H1 (cell line): ENCODE measurements around the gene PEX16. TPM values are rescaled to one million over a fixed set of nuclear protein-coding genes. Genes with fewer than 3 reads are reported as not detected.

ENCODE experiments used
- CTCF ChIA-PET: fragments of 300-600 bp; sonication (Branson Sonifier 250); formaldehyde crosslinking; loops from one replicate; lab custom pipeline; 2021; ENCODE audit not compliant: partially characterized antibody; lab: Charles Lee
- POLR2A ChIA-PET: fragments of 300-600 bp; sonication (Branson Sonifier 250); formaldehyde crosslinking; loops from one replicate; lab custom pipeline; 2021; ENCODE audit warnings: inconsistent platforms; ENCODE audit not compliant: partially characterized antibody; lab: Charles Lee
- DNase-seq, 2 experiments: peaks; one replicate each; pipeline versions ENCODE4 v3.0.0 to v3.0.0-alpha.2; 2010 to 2022; ENCODE audit warnings: low spot score in 2 of 2, low read depth in 1 of 2, mixed read lengths in 1 of 2
- FAIRE-seq: peaks from 2 replicates; lab custom pipeline; 2011; peaks lifted over from hg19 to GRCh38; lab: Jason Lieb, UNC
- H2AFZ ChIP-seq: 2 replicates; pipeline ENCODE4 v1.8.1; 2012; ENCODE audit warnings: low read length, inconsistent platforms
- H2AK5ac ChIP-seq: 2 replicates; pipeline ENCODE4 v1.6.1; 2013; ENCODE audit warnings: low read depth, low read length
- H2BK120ac ChIP-seq: replicated peaks from 2 replicates; pipeline ENCODE3; 2013; ENCODE audit warnings: low read depth, low read length, inconsistent platforms
- H2BK12ac ChIP-seq: 2 replicates; pipeline ENCODE4 v1.6.1; 2013; ENCODE audit warnings: low read depth, low read length
- H2BK15ac ChIP-seq: 2 replicates; pipeline ENCODE4 v1.6.1; 2013; ENCODE audit warnings: low read length
- H2BK20ac ChIP-seq: 2 replicates; pipeline ENCODE4 v1.6.1; 2013; ENCODE audit warnings: low read length
- H2BK5ac ChIP-seq: 2 replicates; pipeline ENCODE4 v1.6.1; 2013; ENCODE audit warnings: low read depth, low read length
- H3K14ac ChIP-seq: 2 replicates; pipeline ENCODE4 v1.6.1; 2013; ENCODE audit warnings: inconsistent platforms; ENCODE audit not compliant: insufficient read length
- H3K18ac ChIP-seq: 2 replicates; pipeline ENCODE4 v1.6.1; 2013; ENCODE audit warnings: low read length; ENCODE audit errors: extremely low read depth
- H3K23ac ChIP-seq: 2 replicates; pipeline ENCODE4 v1.6.1; 2013; ENCODE audit warnings: inconsistent platforms; ENCODE audit not compliant: insufficient read length
- H3K23me2 ChIP-seq: 2 replicates; pipeline ENCODE4 v1.6.1; 2013; ENCODE audit warnings: low read depth, low read length
- H3K27ac ChIP-seq: 2 replicates; pipeline ENCODE4 v1.6.1; 2011; ENCODE audit warnings: low read depth, low read length, inconsistent platforms
- H3K27me3 ChIP-seq, 4 experiments: replicated peaks in 1 of 4; 1 replicate in 1 of 4; 2 replicates in 3 of 4; pipeline versions ENCODE4 v1.6.1 to v1.8.1; 2011 to 2013; ENCODE audit warnings: low read length in 3 of 4, mild to moderate bottlenecking in 3 of 4, inconsistent platforms in 2 of 4, mixed read lengths in 2 of 4, moderate library complexity in 1 of 4; ENCODE audit not compliant: control insufficient read depth in 3 of 4, insufficient read depth in 3 of 4; ENCODE audit errors: extremely low read depth in 1 of 4
- H3K36me3 ChIP-seq, 4 experiments: 2 replicates each; pipeline versions ENCODE4 v1.6.1 to v1.8.1; 2011 to 2013; ENCODE audit warnings: mild to moderate bottlenecking in 4 of 4, low read length in 3 of 4, moderate library complexity in 2 of 4, control low read depth in 1 of 4, inconsistent platforms in 1 of 4; ENCODE audit not compliant: insufficient read depth in 4 of 4, control insufficient read depth in 2 of 4
- H3K4ac ChIP-seq: replicated peaks from 2 replicates; pipeline ENCODE3; 2013; ENCODE audit warnings: low read length, low read depth, mixed read lengths, inconsistent platforms; ENCODE audit not compliant: insufficient read length
- H3K4me1 ChIP-seq, 4 experiments: replicated peaks in 1 of 4; 1 replicate in 1 of 4; 2 replicates in 3 of 4; pipeline versions ENCODE4 v1.6.1 to v1.8.1; 2011 to 2013; ENCODE audit warnings: low read length in 3 of 4, inconsistent platforms in 2 of 4, mixed read lengths in 1 of 4; ENCODE audit not compliant: insufficient read depth in 4 of 4, control insufficient read depth in 3 of 4
- H3K4me2 ChIP-seq, 2 experiments: 2 replicates each; pipeline versions ENCODE4 v1.6.1 to v1.8.1; 2011 to 2013; ENCODE audit warnings: low read depth in 2 of 2, low read length in 2 of 2, control low read depth in 1 of 2, inconsistent platforms in 1 of 2, mild to moderate bottlenecking in 1 of 2; ENCODE audit not compliant: insufficient read depth in 1 of 2
- H3K4me3 ChIP-seq, 4 experiments: fragments of 200-600, 300-600 bp in 1 of 4; sonication (generic), shearing (Covaris generic), sonication (Bioruptor Twin) in 1 of 4; 2 replicates each; pipeline versions ENCODE4 v1.5.1 to v1.8.1; 2011 to 2016; ENCODE audit warnings: low read length in 4 of 4, low read depth in 3 of 4, control low read depth in 2 of 4, inconsistent platforms in 2 of 4, mild to moderate bottlenecking in 2 of 4, mixed read lengths in 1 of 4, moderate library complexity in 1 of 4; ENCODE audit not compliant: insufficient read depth in 2 of 4; ENCODE audit errors: extremely low read depth in 1 of 4
- H3K56ac ChIP-seq: replicated peaks from 2 replicates; pipeline ENCODE3; 2013; ENCODE audit warnings: low read depth, mild to moderate bottlenecking, mixed read lengths, low read length, inconsistent platforms; ENCODE audit not compliant: insufficient read length
- H3K79me1 ChIP-seq: 2 replicates; pipeline ENCODE4 v1.6.1; 2013; ENCODE audit warnings: low read depth, low read length, control low read depth
- H3K79me2 ChIP-seq, 2 experiments: 2 replicates each; pipeline versions ENCODE4 v1.6.1 to v1.8.1; 2012 to 2013; ENCODE audit warnings: low read length in 2 of 2, mild to moderate bottlenecking in 2 of 2, inconsistent platforms in 1 of 2; ENCODE audit not compliant: insufficient read depth in 2 of 2, control insufficient read depth in 1 of 2
- H3K9ac ChIP-seq, 4 experiments: replicated peaks in 1 of 4; 1 replicate in 1 of 4; 2 replicates in 3 of 4; pipeline versions ENCODE4 v1.6.1 to v1.8.1; 2011 to 2013; ENCODE audit warnings: low read depth in 3 of 4, low read length in 3 of 4, control low read depth in 2 of 4, mild to moderate bottlenecking in 2 of 4, moderate library complexity in 2 of 4, inconsistent platforms in 1 of 4; ENCODE audit errors: extremely low read depth in 1 of 4
- H3K9me3 ChIP-seq, 2 experiments: 2 replicates each; pipeline versions ENCODE4 v1.6.1 to v1.8.1; 2012 to 2013; ENCODE audit warnings: mild to moderate bottlenecking in 2 of 2, moderate library complexity in 2 of 2, control low read depth in 1 of 2, inconsistent platforms in 1 of 2, low read depth in 1 of 2, low read length in 1 of 2, mixed read lengths in 1 of 2; ENCODE audit not compliant: insufficient read depth in 2 of 2
- H4K20me1 ChIP-seq, 2 experiments: replicated peaks in 1 of 2; 2 replicates each; pipeline versions ENCODE3 to v1.8.1; 2011 to 2013; ENCODE audit warnings: inconsistent platforms in 2 of 2, low read length in 2 of 2, mild to moderate bottlenecking in 1 of 2; ENCODE audit not compliant: insufficient read depth in 2 of 2, control insufficient read depth in 1 of 2
- H4K5ac ChIP-seq: 2 replicates; pipeline ENCODE4 v1.6.1; 2013; ENCODE audit warnings: low read length, low read depth, mixed read lengths, inconsistent platforms; ENCODE audit not compliant: insufficient read length
- H4K8ac ChIP-seq: 2 replicates; pipeline ENCODE4 v1.8.0; 2013; ENCODE audit warnings: mild to moderate bottlenecking, moderate library complexity, low read length, inconsistent platforms; ENCODE audit not compliant: insufficient read depth; ENCODE audit errors: extremely low read depth
- H4K91ac ChIP-seq: replicated peaks from 2 replicates; pipeline ENCODE3; 2013; ENCODE audit warnings: low read length, mixed read lengths, inconsistent platforms; ENCODE audit not compliant: insufficient read length
- BCL11A ChIP-seq, 2 experiments: IDR thresholded peaks; one replicate each; pipeline ENCODE4 v1.6.1; 2011; ENCODE audit warnings: low read depth in 2 of 2, low read length in 2 of 2, mild to moderate bottlenecking in 2 of 2
- BRCA1 ChIP-seq: IDR thresholded peaks from 2 replicates; pipeline ENCODE4 v1.6.1; 2012; ENCODE audit warnings: low read depth, low read length, improper control_type of control experiment
- CHD1 ChIP-seq: IDR thresholded peaks from 2 replicates; pipeline ENCODE4 v1.6.1; 2012; ENCODE audit warnings: low read depth, low read length, improper control_type of control experiment
- CHD2 ChIP-seq: IDR thresholded peaks from 2 replicates; pipeline ENCODE4 v1.6.1; 2012; ENCODE audit warnings: low read length, improper control_type of control experiment
- EP300 ChIP-seq, 2 experiments: IDR thresholded peaks; 1 replicate in 1 of 2; 2 replicates in 1 of 2; pipeline ENCODE4 v1.6.1; 2011 to 2012; ENCODE audit warnings: low read depth in 2 of 2, low read length in 2 of 2, mild to moderate bottlenecking in 2 of 2, borderline replicate concordance in 1 of 2, inconsistent platforms in 1 of 2, moderate library complexity in 1 of 2
- HDAC2 ChIP-seq, 2 experiments: fragments of 300-600 bp in 1 of 2; sonication (generic) in 1 of 2; IDR thresholded peaks; 2 replicates each; pipeline ENCODE4 v1.6.1; 2011 to 2012; ENCODE audit warnings: low read depth in 2 of 2, low read length in 2 of 2, mild to moderate bottlenecking in 2 of 2, moderate library complexity in 2 of 2, borderline replicate concordance in 1 of 2, inconsistent platforms in 1 of 2
- JUN ChIP-seq: IDR thresholded peaks from 2 replicates; pipeline ENCODE4 v1.6.1; 2011; ENCODE audit warnings: low read depth, mild to moderate bottlenecking, improper control_type of control experiment, low read length
- MAX ChIP-seq: IDR thresholded peaks from 2 replicates; pipeline ENCODE4 v1.6.1; 2012; ENCODE audit warnings: inconsistent platforms
- RBBP5 ChIP-seq: IDR thresholded peaks from 2 replicates; pipeline ENCODE4 v1.7.1; 2012; ENCODE audit warnings: low read depth, mild to moderate bottlenecking, inconsistent platforms, low read length, moderate library complexity, borderline replicate concordance
- SIRT6 ChIP-seq: IDR thresholded peaks from one replicate; pipeline ENCODE4 v1.7.1; 2012; ENCODE audit warnings: low read length, inconsistent platforms
- SP1 ChIP-seq: IDR thresholded peaks from 2 replicates; pipeline ENCODE4 v1.6.1; 2011; ENCODE audit warnings: low read depth, low read length
- WGBS, 2 experiments: shearing (Covaris generic) in 1 of 2; methylation state at CpG; one replicate each; pipeline versions ENCODE4 v1.1.6 to v1.1.7; 2013 to 2015; ENCODE audit warnings: low lambda C conversion rate in 2 of 2, mixed read lengths in 2 of 2, inconsistent platforms in 1 of 2, low coverage in 1 of 2, missing lambda C conversion rate in 1 of 2; ENCODE audit not compliant: insufficient replicate concordance in 2 of 2, insufficient coverage in 1 of 2, insufficient read length in 1 of 2; ENCODE audit errors: extremely low coverage in 1 of 2, missing lambda C conversion rate in 1 of 2; 5-methylcytosine and 5-hydroxymethylcytosine counted together
- polyA plus RNA-seq, 7 experiments: library from polyadenylated mRNA; depleted of rRNA in 3 of 7; stranded (reverse) in 5 of 7; unstranded in 2 of 7; fragments of >200 nt in 5 of 7; fragments of 200-250 nt in 2 of 7; gene quantifications; 1 replicate in 5 of 7; 2 replicates in 1 of 7; 4 replicates in 1 of 7; pipeline versions ENCODE4 v1.2.1 to v1.2.3, GENCODE V29; 2011 to 2013; ENCODE audit warnings: missing spikeins in 2 of 7, mixed read lengths in 2 of 7
- total RNA-seq: library from RNA; stranded (reverse); fragmentation: NEBNext Ultra II Directional; extraction: Animal tissue kit (Norgen Biotek cat#: 25700); gene quantifications from 2 replicates; pipeline ENCODE4 v1.2.1, GENCODE V29; 2021

PEX16 gene
- total and polyA plus RNA-seq, 2 of the 8 experiments (the other 6 are each of a cell fraction or from before 2014, with no cell fraction given) = 29.2 to 36.0 TPM

GRCh38 chr11:45909594-45910475 is 7.8 kb downstream of the PEX16 start:
- Histone ChIP-seq H3K9me3 (no peaks in the 10 kb centered on the region), H3K36me3 (peaks cover 3 to 19% (median 15%) of the 10 kb centered on the region in 4 experiments; a peak in 7 of 8 replicates), H3K79me2 (no peaks in the 10 kb centered on the region), H2BK12ac (no peak overlapping the region), H4K8ac (no peak overlapping the region), H2BK5ac (no peak overlapping the region), H3K4me3 (no peak overlapping the region), H4K91ac (no peak overlapping the region), H2BK20ac (no peak overlapping the region), H3K9ac (no peak overlapping the region), H3K4ac (no peak overlapping the region), H4K20me1 (peaks cover 0 to 16% of the 10 kb centered on the region in 2 experiments), H2BK120ac (no peak overlapping the region), H3K23ac (no peak overlapping the region), H2BK15ac (no peak overlapping the region), H3K23me2 (0 out of 2 replicates have a peak, but pooled peaks cover 2% of the 10 kb centered on the region), H3K4me1 (no peaks in the 10 kb centered on the region; a peak in 1 of 7 replicates), H2AK5ac (no peak overlapping the region), H2AFZ (no peak overlapping the region), H3K4me2 (no peak overlapping the region), H3K27ac (no peak overlapping the region), H3K14ac (no peak overlapping the region), H3K56ac (no peak overlapping the region), H3K27me3 (no peaks in the 10 kb centered on the region), H3K18ac (no peak overlapping the region), H4K5ac (no peak overlapping the region), H3K79me1 (peaks cover under 1% of the 10 kb centered on the region; the same call in 1 of the 2 replicates)
- 84% methylated on average over 28 of the region's 32 CpGs; no CpG with 5 or more reads in 1 of the 2 experiments for WGBS, 2 experiments
- CTCF ChIA-PET = interaction anchor here (0.6 to 1.9 kb wide), 8 partner anchors 11 to 97 kb away, joined by 3 to 5 read pairs (median 3); no protein-coding TSS in a partner anchor
- FAIRE-seq (no peak), DNase-seq (no peak)
- POLR2A ChIA-PET = interaction anchor here (0.9 to 6.2 kb wide), 7 partner anchors 7 to 27 kb away, joined by 3 to 36 read pairs (median 5); partner anchors contain the start of genes LARGE2 and PEX16
- TF ChIP-seq BRCA1 (no peak), SP1 (no peak), JUN (no peak), CHD1 (no peak), BCL11A (IDR thresholded peaks at IDR 0.05; ENCODE audit: low read depth in 2 of 2, low read length in 2 of 2) (no peak), HDAC2 (IDR thresholded peaks at IDR 0.05; ENCODE audit: borderline replicate concordance in 1 of 2, low read depth in 2 of 2, low read length in 2 of 2) (no peak), RBBP5 (no peak), SIRT6 (no peak), MAX (no peak), CHD2 (no peak), EP300 (IDR thresholded peaks at IDR 0.05; ENCODE audit: borderline replicate concordance in 1 of 2, low read depth in 2 of 2, low read length in 2 of 2) (no peak)
